Neural progenitor cell (in vitro differentiated cells): Measurements from ENCODE around the gene ADAMTS5. TPM values are rescaled to one million over a fixed set of nuclear protein-coding genes. Genes with fewer than 3 reads are reported as not detected.

Experiments used
- DNase-seq: peaks from one replicate; pipeline ENCODE4 v3.0.0-alpha.2; 2016; ENCODE audit warnings: low spot score
- H2AFZ ChIP-seq: fragments of 200-600 bp; sonication (generic); replicated peaks from 2 replicates; pipeline ENCODE4 v1.6.1; 2016; ENCODE audit warnings: antibody characterized with exemption
- H3F3A ChIP-seq: fragments of 200-600 bp; sonication (generic); 2 replicates; pipeline ENCODE4 v1.6.1; 2016; ENCODE audit warnings: antibody characterized with exemption, low read depth
- H3K27ac ChIP-seq: fragments of 200-600 bp; sonication (generic); 2 replicates; pipeline ENCODE4 v1.5.1; 2016; ENCODE audit warnings: mild to moderate bottlenecking
- H3K27me3 ChIP-seq: fragments of 200-600 bp; sonication (generic); 2 replicates; pipeline ENCODE4 v1.6.1; 2016; ENCODE audit warnings: mild to moderate bottlenecking, moderate library complexity
- H3K36me3 ChIP-seq: fragments of 200-600 bp; sonication (generic); 2 replicates; pipeline ENCODE4 v1.5.1; 2016
- H3K4me1 ChIP-seq: fragments of 200-600 bp; sonication (generic); 2 replicates; pipeline ENCODE4 v1.6.1; 2016; ENCODE audit warnings: mixed run types
- H3K4me2 ChIP-seq: fragments of 200-600 bp; sonication (generic); 2 replicates; pipeline ENCODE4 v1.6.1; 2016
- H3K4me3 ChIP-seq: fragments of 200-600 bp; sonication (generic); 2 replicates; pipeline ENCODE4 v1.5.1; 2016
- H3K79me2 ChIP-seq: fragments of 200-600 bp; sonication (generic); 2 replicates; pipeline ENCODE4 v1.6.1; 2016; ENCODE audit warnings: low read depth
- H3K9ac ChIP-seq: fragments of 200-600 bp; sonication (generic); 2 replicates; pipeline ENCODE4 v1.6.1; 2016
- H3K9me3 ChIP-seq: fragments of 200-600 bp; sonication (generic); 2 replicates; pipeline ENCODE4 v1.5.1; 2016; ENCODE audit warnings: low read depth
- H4K20me1 ChIP-seq: fragments of 200-600 bp; sonication (generic); 2 replicates; pipeline ENCODE4 v1.6.1; 2016; ENCODE audit warnings: low read depth
- H3K27ac Mint-ChIP-seq: 3 replicates; pipeline ENCODE4 v1.8.0; 2021; ENCODE audit warnings: mixed read lengths
- H3K27me3 Mint-ChIP-seq: 2 replicates; pipeline ENCODE4 v1.8.0; 2022; ENCODE audit warnings: low read depth, mild to moderate bottlenecking, inconsistent platforms, moderate library complexity, mixed read lengths; ENCODE audit not compliant: insufficient read depth
- H3K36me3 Mint-ChIP-seq: 3 replicates; pipeline ENCODE4 v1.8.0; 2021; ENCODE audit warnings: mixed read lengths
- H3K4me1 Mint-ChIP-seq: 3 replicates; pipeline ENCODE4 v1.8.0; 2021; ENCODE audit warnings: mixed read lengths
- H3K4me3 Mint-ChIP-seq: 3 replicates; pipeline ENCODE4 v1.8.0; 2021; ENCODE audit warnings: mild to moderate bottlenecking, moderate library complexity, mixed read lengths
- H3K9me3 Mint-ChIP-seq: 3 replicates; pipeline ENCODE4 v1.8.0; 2020; ENCODE audit warnings: mixed read lengths
- CTCF ChIP-seq: fragments of 200-600 bp; sonication (generic); IDR thresholded peaks from 2 replicates; pipeline ENCODE4 v1.5.1; 2017; ENCODE audit warnings: antibody characterized with exemption, mild to moderate bottlenecking
- EZH2 ChIP-seq: fragments of 200-600 bp; sonication (generic); IDR thresholded peaks from 2 replicates; pipeline ENCODE4 v1.6.1; 2017; ENCODE audit warnings: antibody characterized with exemption, mild to moderate bottlenecking, moderate library complexity
- EZH2phosphoT487 ChIP-seq: fragments of 200-600 bp; sonication (generic); IDR thresholded peaks from 2 replicates; pipeline ENCODE4 v1.6.1; 2017; ENCODE audit warnings: antibody characterized with exemption
- total RNA-seq: library from RNA; depleted of rRNA; stranded (reverse); fragments of >200 nt; gene quantifications from 2 replicates; pipeline ENCODE4 v1.2.3, GENCODE V29; 2015; ENCODE audit warnings: low replicate concordance

ADAMTS5 gene
- total RNA-seq, 1 donor from 2014 or later: not detected

GRCh38 chr21:26982767-26983166, 15.9 kb upstream of the ADAMTS5 start:
- Mint-ChIP-seq H3K36me3 (no peaks in the 10 kb centered on the region), H3K27me3 (no peaks in the 10 kb centered on the region), H3K4me3 (no peak overlapping the region), H3K9me3 (peaks cover 5% of the 10 kb centered on the region), H3K27ac (no peak overlapping the region), H3K4me1 (no peaks in the 10 kb centered on the region)
- Histone ChIP-seq H3K9me3 (no peaks in the 10 kb centered on the region), H3K36me3 (no peaks in the 10 kb centered on the region), H3K9ac (no peak overlapping the region), H3F3A (no peaks in the 10 kb centered on the region), H3K4me1 (no peaks in the 10 kb centered on the region), H4K20me1 (no peaks in the 10 kb centered on the region), H3K27ac (no peak overlapping the region), H3K4me2 (no peak overlapping the region), H2AFZ (no peak overlapping the region), H3K4me3 (no peak overlapping the region), H3K79me2 (no peaks in the 10 kb centered on the region), H3K27me3 (no peaks in the 10 kb centered on the region)
- TF ChIP-seq EZH2phosphoT487 (no peak), CTCF (no peak), EZH2 (no peak)
- no peak for DNase-seq

- Mint-ChIP-seq H3K4me3 (no peak overlapping the region), H3K4me1 (no peaks in the 10 kb centered on the region), H3K27me3 (no peaks in the 10 kb centered on the region), H3K36me3 (no peaks in the 10 kb centered on the region), H3K9me3 (peaks cover 5% of the 10 kb centered on the region), H3K27ac (no peak overlapping the region)
- H2AFZ ChIP-seq: no peak overlapping the region
- H4K20me1 ChIP-seq: no peaks in the 10 kb centered on the region
- H3K4me3 ChIP-seq: no peak overlapping the region
- no peak overlapping the region for H3K4me2 ChIP-seq
- H3K36me3 ChIP-seq: no peaks in the 10 kb centered on the region
- H3K9ac ChIP-seq: no peak overlapping the region
- no peak for DNase-seq
- no peaks in the 10 kb centered on the region for H3K79me2 ChIP-seq
- no peaks in the 10 kb centered on the region for H3F3A ChIP-seq
- TF ChIP-seq EZH2 (no peak), EZH2phosphoT487 (no peak), CTCF (no peak)
- no peaks in the 10 kb centered on the region for H3K27me3 ChIP-seq
- H3K9me3 ChIP-seq: no peaks in the 10 kb centered on the region
- no peaks in the 10 kb centered on the region for H3K4me1 ChIP-seq
- H3K27ac ChIP-seq: no peak overlapping the region
These were observed 10.9 kb upstream of the ADAMTS5 start for GRCh38 chr21:26977746-26978145.

GRCh38 chr21:26973226-26973625, 6.3 kb upstream of the ADAMTS5 start:
- Histone ChIP-seq H4K20me1 (no peaks in the 10 kb centered on the region), H3K36me3 (no peaks in the 10 kb centered on the region), H3F3A (no peaks in the 10 kb centered on the region), H3K79me2 (no peaks in the 10 kb centered on the region), H2AFZ (no peak overlapping the region), H3K27ac (no peak overlapping the region), H3K9ac (no peak overlapping the region), H3K4me2 (no peak overlapping the region), H3K9me3 (no peaks in the 10 kb centered on the region), H3K4me3 (no peak overlapping the region), H3K4me1 (no peaks in the 10 kb centered on the region), H3K27me3 (peaks cover 16% of the 10 kb centered on the region)
- H3K36me3 Mint-ChIP-seq: no peaks in the 10 kb centered on the region
- peaks cover 3% of the 10 kb centered on the region for H3K27me3 Mint-ChIP-seq
- TF ChIP-seq CTCF (no peak), EZH2 (no peak), EZH2phosphoT487 (no peak)
- DNase-seq: no peak
- H3K4me1 Mint-ChIP-seq: no peaks in the 10 kb centered on the region
- H3K9me3 Mint-ChIP-seq: no peaks in the 10 kb centered on the region
- no peak overlapping the region for H3K27ac Mint-ChIP-seq
- no peak overlapping the region for H3K4me3 Mint-ChIP-seq

- H2AFZ ChIP-seq: no peak overlapping the region
These were observed 5.3 kb upstream of the ADAMTS5 start for GRCh38 chr21:26972192-26972591.

More at GRCh38 chr21:26972192-26972591, 5.3 kb upstream of the ADAMTS5 start:
- H3K4me1 ChIP-seq: no peaks in the 10 kb centered on the region
- H3K27me3 Mint-ChIP-seq: peaks cover 12% of the 10 kb centered on the region
- H3K27me3 ChIP-seq: peaks cover 26% of the 10 kb centered on the region
- DNase-seq: no peak
- no peak overlapping the region for H3K27ac ChIP-seq
- H4K20me1 ChIP-seq: no peaks in the 10 kb centered on the region
- H3K9me3 ChIP-seq: no peaks in the 10 kb centered on the region
- H3K9me3 Mint-ChIP-seq: no peaks in the 10 kb centered on the region
- H3K4me2 ChIP-seq: no peak overlapping the region
- no peaks in the 10 kb centered on the region for H3K36me3 Mint-ChIP-seq
- no peak overlapping the region for H3K4me3 ChIP-seq
- H3K27ac Mint-ChIP-seq: no peak overlapping the region
- no peak overlapping the region for H3K4me3 Mint-ChIP-seq
- no peaks in the 10 kb centered on the region for H3K36me3 ChIP-seq
- H3K9ac ChIP-seq: no peak overlapping the region
- TF ChIP-seq EZH2phosphoT487 (no peak), EZH2 (no peak), CTCF (no peak)
- H3F3A ChIP-seq: no peaks in the 10 kb centered on the region
- no peaks in the 10 kb centered on the region for H3K4me1 Mint-ChIP-seq
- H3K79me2 ChIP-seq: no peaks in the 10 kb centered on the region
